Astrocyte (in vitro differentiated cells and primary cell): Measurements from ENCODE around the gene NCKAP5L. TPM values are rescaled to one million over a fixed set of nuclear protein-coding genes. Genes with fewer than 3 reads are reported as not detected.
A peak's percentile ranks its signal among the peaks of the same experiment; 100 is the strongest.
"Not testable (repeated sequence)": the region's sequence is repeated elsewhere in the genome, so short reads cannot be mapped to it uniquely, and the experiment has no call there.

Experiments
- DNase-seq: peaks from one replicate; pipeline ENCODE4 v3.0.0-alpha.2; 2010; ENCODE audit warnings: low read depth
- FAIRE-seq: peaks from 2 replicates; lab custom pipeline; 2011; peaks lifted over from hg19 to GRCh38; lab: Jason Lieb, UNC
- H2AFZ ChIP-seq: 2 replicates; pipeline ENCODE4 v1.6.0; 2012; ENCODE audit warnings: low read depth, low read length, inconsistent platforms
- H3K27ac ChIP-seq: 2 replicates; pipeline ENCODE4 v1.5.1; 2011; ENCODE audit warnings: low read depth, low read length, inconsistent platforms
- H3K27me3 ChIP-seq: 2 replicates; pipeline ENCODE4 v1.6.0; 2011; ENCODE audit warnings: low read length, inconsistent platforms; ENCODE audit not compliant: insufficient read depth
- H3K36me3 ChIP-seq: 2 replicates; pipeline ENCODE4 v1.5.1; 2011; ENCODE audit warnings: low read length, inconsistent platforms; ENCODE audit not compliant: insufficient read depth
- H3K4me1 ChIP-seq: 2 replicates; pipeline ENCODE4 v1.5.1; 2011; ENCODE audit warnings: low read length, inconsistent platforms; ENCODE audit not compliant: insufficient read depth
- H3K4me2 ChIP-seq: 2 replicates; pipeline ENCODE4 v1.6.0; 2012; ENCODE audit warnings: low read length, inconsistent platforms
- H3K4me3 ChIP-seq: 2 replicates; pipeline ENCODE4 v1.5.1; 2011; ENCODE audit warnings: low read depth, mild to moderate bottlenecking, low read length, inconsistent platforms; ENCODE audit not compliant: insufficient read depth
- H3K79me2 ChIP-seq: 2 replicates; pipeline ENCODE4 v1.6.0; 2012; ENCODE audit warnings: mild to moderate bottlenecking, low read length, inconsistent platforms; ENCODE audit not compliant: insufficient read depth
- H3K9ac ChIP-seq: 2 replicates; pipeline ENCODE4 v1.6.0; 2012; ENCODE audit warnings: mild to moderate bottlenecking, low read length, inconsistent platforms
- H3K9me3 ChIP-seq: 2 replicates; pipeline ENCODE4 v1.5.1; 2012; ENCODE audit warnings: low read depth, mild to moderate bottlenecking, low read length, inconsistent platforms; ENCODE audit not compliant: insufficient read depth
- H4K20me1 ChIP-seq: 2 replicates; pipeline ENCODE4 v1.6.0; 2012; ENCODE audit warnings: low read length, inconsistent platforms; ENCODE audit not compliant: insufficient read depth
- H3K27ac Mint-ChIP-seq: one replicate; pipeline ENCODE4 v1.8.0; 2021; ENCODE audit warnings: mild to moderate bottlenecking, mixed read lengths; ENCODE audit not compliant: unreplicated experiment
- H3K27me3 Mint-ChIP-seq: one replicate; pipeline ENCODE4 v1.8.0; 2021; ENCODE audit warnings: low read depth, mixed read lengths; ENCODE audit not compliant: unreplicated experiment
- H3K36me3 Mint-ChIP-seq: one replicate; pipeline ENCODE4 v1.8.0; 2021; ENCODE audit warnings: low read depth, mixed read lengths; ENCODE audit not compliant: unreplicated experiment
- H3K4me1 Mint-ChIP-seq: one replicate; pipeline ENCODE4 v1.8.0; 2021; ENCODE audit warnings: low read depth, mixed read lengths; ENCODE audit not compliant: unreplicated experiment
- H3K4me3 Mint-ChIP-seq: one replicate; pipeline ENCODE4 v1.8.0; 2021; ENCODE audit warnings: mild to moderate bottlenecking, moderate library complexity, mixed read lengths; ENCODE audit not compliant: unreplicated experiment
- H3K9me3 Mint-ChIP-seq: one replicate; pipeline ENCODE4 v1.8.0; 2021; ENCODE audit warnings: mild to moderate bottlenecking, mixed read lengths; ENCODE audit not compliant: unreplicated experiment
- EZH2 ChIP-seq: IDR thresholded peaks from 2 replicates; pipeline ENCODE4 v1.6.1; 2012; ENCODE audit warnings: mild to moderate bottlenecking, low read length, inconsistent platforms; ENCODE audit not compliant: insufficient read depth
- total RNA-seq: library from RNA; stranded (reverse); gene quantifications from 2 replicates; pipeline ENCODE4 v1.2.1, GENCODE V29; 2021
- TF ChIP-seq, protein P1 (sequence below): IDR thresholded peaks from 2 replicates; pipeline ENCODE4 v1.5.1; 2011; ENCODE audit warnings: low read depth, mild to moderate bottlenecking, inconsistent platforms, low read length, moderate library complexity; ENCODE audit not compliant: insufficient read depth

Gene NCKAP5L
- total RNA-seq, 1 donor from 2014 or later = 59.5 TPM

DNA sequence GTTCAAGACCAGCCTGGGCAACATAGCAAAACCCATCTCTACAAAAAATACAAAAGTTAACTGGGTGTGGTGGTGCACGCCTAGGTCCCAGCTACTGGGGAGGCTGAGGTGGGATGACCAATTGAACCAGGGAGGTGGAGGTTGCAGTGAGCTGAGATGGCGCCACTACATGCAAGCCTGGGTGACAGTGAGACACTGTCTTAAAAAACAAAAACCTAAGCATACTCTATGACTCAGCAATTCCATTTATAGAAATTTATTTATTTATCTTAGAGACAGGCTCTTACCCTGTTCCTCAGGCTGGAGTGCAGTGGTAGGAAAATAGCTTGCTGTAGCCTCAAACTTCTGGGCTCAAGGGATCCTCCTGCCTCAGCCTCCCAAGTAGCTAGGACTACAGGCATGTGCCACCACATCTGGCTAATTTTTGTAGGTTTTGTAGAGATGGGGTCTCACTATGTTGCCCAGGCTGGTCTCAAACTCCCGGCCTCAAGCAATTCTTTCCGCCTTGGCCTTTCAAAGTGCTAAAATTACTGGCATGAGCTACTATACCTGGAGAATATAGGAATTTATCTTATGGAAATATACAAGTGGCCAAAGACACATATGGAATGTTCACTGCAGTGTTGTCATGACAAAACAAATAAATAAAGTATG is 43.3 kb downstream of the NCKAP5L start:
- Histone ChIP-seq H3K27me3 (peaks cover 4% of the 10 kb centered on the region), H3K36me3 (peaks cover 3% of the 10 kb centered on the region), H3K4me2 (no peak overlapping the region), H3K79me2 (no peaks in the 10 kb centered on the region), H3K27ac (no peak overlapping the region), H4K20me1 (peaks cover 5% of the 10 kb centered on the region), H3K4me1 (peaks cover 8% of the 10 kb centered on the region), H2AFZ (no peak overlapping the region), H3K9me3 (no peaks in the 10 kb centered on the region), H3K9ac (no peak overlapping the region), H3K4me3 (no peak overlapping the region)
- FAIRE-seq (no peak), DNase-seq (peak; percentile 37)
- peaks cover 12% of the 10 kb centered on the region for H3K4me1 Mint-ChIP-seq
- H3K27ac Mint-ChIP-seq = no peak overlapping the region
- TF ChIP-seq EZH2 = no peak
- TF ChIP-seq, protein P1, sequence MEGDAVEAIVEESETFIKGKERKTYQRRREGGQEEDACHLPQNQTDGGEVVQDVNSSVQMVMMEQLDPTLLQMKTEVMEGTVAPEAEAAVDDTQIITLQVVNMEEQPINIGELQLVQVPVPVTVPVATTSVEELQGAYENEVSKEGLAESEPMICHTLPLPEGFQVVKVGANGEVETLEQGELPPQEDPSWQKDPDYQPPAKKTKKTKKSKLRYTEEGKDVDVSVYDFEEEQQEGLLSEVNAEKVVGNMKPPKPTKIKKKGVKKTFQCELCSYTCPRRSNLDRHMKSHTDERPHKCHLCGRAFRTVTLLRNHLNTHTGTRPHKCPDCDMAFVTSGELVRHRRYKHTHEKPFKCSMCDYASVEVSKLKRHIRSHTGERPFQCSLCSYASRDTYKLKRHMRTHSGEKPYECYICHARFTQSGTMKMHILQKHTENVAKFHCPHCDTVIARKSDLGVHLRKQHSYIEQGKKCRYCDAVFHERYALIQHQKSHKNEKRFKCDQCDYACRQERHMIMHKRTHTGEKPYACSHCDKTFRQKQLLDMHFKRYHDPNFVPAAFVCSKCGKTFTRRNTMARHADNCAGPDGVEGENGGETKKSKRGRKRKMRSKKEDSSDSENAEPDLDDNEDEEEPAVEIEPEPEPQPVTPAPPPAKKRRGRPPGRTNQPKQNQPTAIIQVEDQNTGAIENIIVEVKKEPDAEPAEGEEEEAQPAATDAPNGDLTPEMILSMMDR = no peak
- H3K27me3 Mint-ChIP-seq = peaks cover 12% of the 10 kb centered on the region
- no peak overlapping the region for H3K4me3 Mint-ChIP-seq
- peaks cover 2% of the 10 kb centered on the region for H3K9me3 Mint-ChIP-seq
- H3K36me3 Mint-ChIP-seq = peaks cover 9% of the 10 kb centered on the region

DNA sequence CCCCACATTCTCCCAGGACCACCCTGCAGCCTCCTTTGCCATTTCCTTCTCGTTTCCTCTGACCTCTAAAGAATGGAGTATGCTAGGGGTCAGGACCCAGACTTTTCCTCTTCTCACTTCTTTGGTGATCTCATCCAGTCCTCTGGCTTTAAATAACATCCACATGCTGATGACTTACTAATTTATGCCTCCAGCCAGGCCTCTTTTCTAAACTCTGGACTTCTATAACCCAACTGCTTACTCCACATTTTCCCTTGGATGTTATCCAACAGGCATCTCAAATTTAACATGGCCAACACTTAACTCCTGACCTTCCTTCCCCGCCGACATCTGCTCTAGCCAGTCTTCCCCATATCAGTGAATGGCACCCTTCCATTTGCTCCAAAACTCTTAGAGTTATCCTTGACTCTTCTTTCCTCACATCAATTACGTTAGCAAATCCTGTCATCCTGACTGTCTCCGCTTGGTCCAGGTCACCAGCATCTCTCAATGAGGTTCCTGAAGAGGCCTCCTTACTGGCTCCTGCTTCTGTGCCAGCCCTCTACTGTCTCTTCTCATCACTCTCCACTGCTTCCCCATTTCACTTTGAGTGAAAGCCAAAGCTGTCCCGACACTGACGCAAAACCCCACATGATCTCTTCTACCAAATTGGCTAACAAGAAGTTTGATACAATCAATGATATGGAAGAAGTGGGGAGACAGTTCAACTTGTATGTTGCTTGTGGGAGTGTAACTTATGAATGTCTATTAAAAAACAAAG is 44.1 kb downstream of the NCKAP5L start:
- no peaks in the 10 kb centered on the region for H3K79me2 ChIP-seq
- H3K36me3 ChIP-seq = no peaks in the 10 kb centered on the region
- Mint-ChIP-seq H3K27me3 (peaks cover 18% of the 10 kb centered on the region), H3K4me1 (peaks cover 12% of the 10 kb centered on the region), H3K27ac (peak overlapping the region; percentile 38), H3K4me3 (no peak overlapping the region), H3K9me3 (peaks cover 4% of the 10 kb centered on the region), H3K36me3 (peaks cover 5% of the 10 kb centered on the region)
- H4K20me1 ChIP-seq = no peaks in the 10 kb centered on the region
- H3K9me3 ChIP-seq = no peaks in the 10 kb centered on the region
- H3K27ac ChIP-seq = no peak overlapping the region
- H3K9ac ChIP-seq = no peak overlapping the region
- FAIRE-seq (no peak), DNase-seq (peak; percentile 63)
- TF ChIP-seq EZH2 = no peak
- TF ChIP-seq, protein P1 = no peak
- no peak overlapping the region for H3K4me3 ChIP-seq
- peaks cover 6% of the 10 kb centered on the region for H3K27me3 ChIP-seq
- H2AFZ ChIP-seq = no peak overlapping the region
- peaks cover 8% of the 10 kb centered on the region for H3K4me1 ChIP-seq
- peak overlapping the region; percentile 35 for H3K4me2 ChIP-seq

DNA sequence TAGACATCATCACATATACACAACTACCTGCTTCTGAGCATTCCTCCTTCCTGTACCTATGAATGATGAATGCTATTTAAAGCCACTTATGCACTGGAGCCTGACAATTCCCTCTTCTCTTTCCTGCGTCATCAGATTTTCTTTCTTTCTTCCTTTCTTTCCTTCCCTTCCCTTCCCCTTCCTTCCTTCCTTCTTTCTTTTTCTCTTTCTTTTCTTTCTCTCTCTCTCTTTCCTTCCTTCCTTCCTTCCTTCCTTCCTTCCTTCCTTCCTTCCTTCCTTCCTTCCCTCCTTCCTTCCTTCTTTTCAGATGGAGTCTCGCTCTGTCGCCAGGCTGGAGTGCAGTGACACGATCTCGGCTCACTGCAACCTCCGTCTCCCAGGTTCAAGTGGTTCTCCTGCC is 47.3 kb downstream of the NCKAP5L start:
- H2AFZ ChIP-seq, DNase-seq, H3K4me2 ChIP-seq, H3K79me2 ChIP-seq, H3K9me3 Mint-ChIP-seq, FAIRE-seq, H3K4me3 ChIP-seq, H3K27me3 ChIP-seq, H3K9me3 ChIP-seq, H3K9ac ChIP-seq, H3K27ac ChIP-seq, H3K4me3 Mint-ChIP-seq, H3K36me3 ChIP-seq, H4K20me1 ChIP-seq, H3K36me3 Mint-ChIP-seq, H3K27ac Mint-ChIP-seq, H3K4me1 ChIP-seq: not testable (repeated sequence)
- Mint-ChIP-seq H3K4me1 (peaks cover 14% of the 10 kb centered on the region), H3K27me3 (peaks cover 29% of the 10 kb centered on the region)
